CD14-positive monocyte (primary cell): ENCODE data around the gene SLC38A3. TPM values are rescaled to one million over a fixed set of nuclear protein-coding genes. Genes with fewer than 3 reads are reported as not detected.

ENCODE experiments used
- DNase-seq, 3 donors: peaks; one replicate each; pipeline ENCODE4 v3.0.0-alpha.2; 2011 to 2022
- H2AFZ ChIP-seq: 2 replicates; pipeline ENCODE4 v1.6.0; 2012; ENCODE audit warnings: mild to moderate bottlenecking, low read depth, low read length, inconsistent platforms; ENCODE audit not compliant: insufficient read depth, poor library complexity, severe bottlenecking
- H3K27ac ChIP-seq, 2 donors: 1 replicate in 1 of 2; 2 replicates in 1 of 2; pipeline ENCODE4 v1.5.1; 2012 to 2013; ENCODE audit warnings: low read length in 2 of 2, control low read depth in 1 of 2, inconsistent platforms in 1 of 2, low read depth in 1 of 2, mild to moderate bottlenecking in 1 of 2
- H3K27me3 ChIP-seq, 2 donors: one replicate each; pipeline versions ENCODE4 v1.6.0 to v1.6.1; 2011 to 2013; ENCODE audit warnings: low read length in 2 of 2; ENCODE audit not compliant: control insufficient read depth in 2 of 2, insufficient read depth in 2 of 2
- H3K36me3 ChIP-seq, 2 donors: replicated peaks in 1 of 2; 1 replicate in 1 of 2; 2 replicates in 1 of 2; pipeline versions ENCODE4 v1.5.1 to v1.6.1; 2012 to 2013; ENCODE audit warnings: low read length in 2 of 2, control low read depth in 1 of 2, inconsistent platforms in 1 of 2, mild to moderate bottlenecking in 1 of 2; ENCODE audit not compliant: insufficient read depth in 2 of 2, control insufficient read depth in 1 of 2
- H3K4me1 ChIP-seq, 2 donors: 1 replicate in 1 of 2; 2 replicates in 1 of 2; pipeline versions ENCODE4 v1.5.1 to v1.6.1; 2012 to 2013; ENCODE audit warnings: low read length in 2 of 2, control low read depth in 1 of 2, inconsistent platforms in 1 of 2, mild to moderate bottlenecking in 1 of 2, moderate library complexity in 1 of 2; ENCODE audit not compliant: insufficient read depth in 2 of 2, control insufficient read depth in 1 of 2
- H3K4me2 ChIP-seq: replicated peaks from 2 replicates; pipeline ENCODE3; 2012; ENCODE audit warnings: low read length, moderate library complexity, mild to moderate bottlenecking; ENCODE audit not compliant: poor library complexity, severe bottlenecking; ENCODE audit errors: extremely low read depth
- H3K4me3 ChIP-seq, 3 experiments: fragments of 200-600 bp in 1 of 3; sonication (generic) in 1 of 3; replicated peaks in 1 of 3; 1 replicate in 2 of 3; 2 replicates in 1 of 3; pipeline ENCODE4 v1.5.1; 2011 to 2013; ENCODE audit warnings: low read length in 3 of 3, mild to moderate bottlenecking in 3 of 3, control low read depth in 2 of 3, low read depth in 2 of 3, inconsistent platforms in 1 of 3, moderate library complexity in 1 of 3
- H3K79me2 ChIP-seq: 2 replicates; pipeline ENCODE4 v1.6.0; 2012; ENCODE audit warnings: mild to moderate bottlenecking, control low read depth, inconsistent platforms, low read length, moderate library complexity; ENCODE audit not compliant: insufficient read depth
- H3K9ac ChIP-seq: 2 replicates; pipeline ENCODE4 v1.6.0; 2017; ENCODE audit warnings: low read length, mild to moderate bottlenecking; ENCODE audit not compliant: insufficient read depth, poor library complexity, severe bottlenecking
- H3K9me3 ChIP-seq, 2 donors: replicated peaks in 1 of 2; 1 replicate in 1 of 2; 2 replicates in 1 of 2; pipeline versions ENCODE4 v1.5.1 to v1.6.1; 2012 to 2013; ENCODE audit warnings: low read length in 2 of 2, control low read depth in 1 of 2; ENCODE audit not compliant: control insufficient read depth in 1 of 2, insufficient read depth in 1 of 2
- H4K20me1 ChIP-seq: 2 replicates; pipeline ENCODE4 v1.6.0; 2012; ENCODE audit warnings: mild to moderate bottlenecking, low read length, control low read depth, moderate library complexity; ENCODE audit not compliant: insufficient read depth
- H3K27ac Mint-ChIP-seq, 7 donors: one replicate each; pipeline ENCODE4 v1.8.0; 2020; ENCODE audit warnings: mild to moderate bottlenecking in 7 of 7, mixed read lengths in 7 of 7, moderate library complexity in 6 of 7, inconsistent platforms in 2 of 7
- H3K27me3 Mint-ChIP-seq, 3 donors: one replicate each; pipeline ENCODE4 v1.8.0; 2021 to 2022; ENCODE audit warnings: low read depth in 3 of 3, mild to moderate bottlenecking in 3 of 3, mixed read lengths in 3 of 3, moderate library complexity in 3 of 3, inconsistent platforms in 1 of 3
- H3K36me3 Mint-ChIP-seq, 2 donors: one replicate each; pipeline ENCODE4 v1.8.0; 2020; ENCODE audit warnings: mixed read lengths in 2 of 2, inconsistent platforms in 1 of 2, mild to moderate bottlenecking in 1 of 2
- H3K4me1 Mint-ChIP-seq: one replicate; pipeline ENCODE4 v1.8.0; 2020; ENCODE audit warnings: mild to moderate bottlenecking, mixed read lengths
- H3K4me3 Mint-ChIP-seq, 2 donors: one replicate each; pipeline ENCODE4 v1.8.0; 2020; ENCODE audit warnings: mild to moderate bottlenecking in 2 of 2, mixed read lengths in 2 of 2, moderate library complexity in 1 of 2
- H3K9me3 Mint-ChIP-seq, 7 donors: one replicate each; pipeline ENCODE4 v1.8.0; 2020 to 2022; ENCODE audit warnings: mixed read lengths in 7 of 7, mild to moderate bottlenecking in 6 of 7, moderate library complexity in 6 of 7, inconsistent platforms in 2 of 7
- CTCF ChIP-seq: fragments of 200-600 bp; IDR thresholded peaks from one replicate; pipeline ENCODE4 v1.8.0; 2022; ENCODE audit warnings: antibody characterized with exemption, mild to moderate bottlenecking
- WGBS: methylation state at CpG from one replicate; pipeline ENCODE4 v1.1.5; 2013; ENCODE audit warnings: missing lambda C conversion rate; ENCODE audit not compliant: insufficient coverage; 5-methylcytosine and 5-hydroxymethylcytosine counted together
- intact Hi-C, 2 donors: fragments of 100-400 bp; cut with micrococcal nuclease; formaldehyde crosslinking; loops; one replicate each; pipeline versions ENCODE4 v1.15.0 to v1.15.1; 2023
- polyA plus RNA-seq, 3 donors: library from polyadenylated mRNA; depleted of rRNA in 1 of 3; unstranded in 2 of 3; stranded (reverse) in 1 of 3; fragments of 300-500 nt in 2 of 3; fragments of >200 nt in 1 of 3; fragmentation: Illumina TruSeq in 2 of 3; gene quantifications; 1 replicate in 2 of 3; 2 replicates in 1 of 3; pipeline ENCODE4 v1.2.3, GENCODE V29; 2012 to 2021

SLC38A3 gene
- polyA plus RNA-seq, 3 donors, result not detected

- Histone ChIP-seq H4K20me1 (no peaks in the 10 kb centered on the region), H3K9me3 (no peaks in the 10 kb centered on the region), H3K4me2 (no peak overlapping the region), H3K4me1 (peaks cover 12 to 15% of the 10 kb centered on the region in 2 donors), H3K27me3 (no peaks in the 10 kb centered on the region), H3K36me3 (no peaks in the 10 kb centered on the region), H2AFZ (no peak overlapping the region), H3K9ac (no peak overlapping the region), H3K27ac (no peak overlapping the region), H3K4me3 (no peak overlapping the region), H3K79me2 (no peaks in the 10 kb centered on the region)
- DNase-seq, result peak; percentile 48 to 85 (median 66)
- no peaks in the 10 kb centered on the region for H3K9me3 Mint-ChIP-seq
- H3K4me3 Mint-ChIP-seq, result no peak overlapping the region
- H3K4me1 Mint-ChIP-seq, result peaks cover 20% of the 10 kb centered on the region
- TF ChIP-seq CTCF, result no peak
- peaks cover 2 to 9% (median 8%) of the 10 kb centered on the region in 3 donors for H3K27me3 Mint-ChIP-seq
- H3K27ac Mint-ChIP-seq, result peak overlapping the region in 5 of 7 donors; percentile 70 to 89 (median 79)
- intact Hi-C loops, result no loop called here
- no peaks in the 10 kb centered on the region for H3K36me3 Mint-ChIP-seq
- WGBS, result 37% methylated on average over 10 of the region's 10 CpGs
Observed at GRCh38 chr3:50170689-50171088, 34.4 kb upstream of the SLC38A3 start.

GRCh38 chr3:50171540-50172301 is 33.4 kb upstream of the SLC38A3 start:
- Histone ChIP-seq H3K79me2 (no peaks in the 10 kb centered on the region), H3K4me1 (peaks cover 12 to 15% of the 10 kb centered on the region in 2 donors), H3K27me3 (no peaks in the 10 kb centered on the region), H3K4me2 (no peak overlapping the region), H3K27ac (no peak overlapping the region), H3K36me3 (no peaks in the 10 kb centered on the region), H4K20me1 (no peaks in the 10 kb centered on the region), H2AFZ (no peak overlapping the region), H3K9me3 (no peaks in the 10 kb centered on the region), H3K9ac (no peak overlapping the region), H3K4me3 (no peak overlapping the region)
- H3K9me3 Mint-ChIP-seq, result no peaks in the 10 kb centered on the region
- H3K4me3 Mint-ChIP-seq, result no peak overlapping the region
- H3K27me3 Mint-ChIP-seq, result peaks cover 2 to 4% (median 3%) of the 10 kb centered on the region in 3 donors
- no peaks in the 10 kb centered on the region for H3K36me3 Mint-ChIP-seq
- 81% methylated on average over 9 of the region's 21 CpGs for WGBS
- intact Hi-C loops, result no loop called here
- DNase-seq, result no peak
- peaks cover 20% of the 10 kb centered on the region for H3K4me1 Mint-ChIP-seq
- TF ChIP-seq CTCF, result no peak
- peak overlapping the region in 4 of 7 donors; percentile 25 to 87 (median 39) for H3K27ac Mint-ChIP-seq
